DOHH2 (cell line): ENCODE measurements around the gene HOXB13.
"Not testable (repeated sequence)": the region's sequence is repeated elsewhere in the genome, so short reads cannot be mapped to it uniquely, and the experiment has no call there.

ENCODE experiments used
- H3F3A ChIP-seq: fragments of 200-600 bp; sonication (generic), shearing (Covaris generic); 2 replicates; pipeline ENCODE4 v1.6.0; 2016; ENCODE audit warnings: antibody characterized with exemption, mild to moderate bottlenecking; ENCODE audit not compliant: control insufficient read depth, insufficient read depth
- H3K27ac ChIP-seq: fragments of 200-600 bp; sonication (generic); 2 replicates; pipeline ENCODE4 v1.5.1; 2014; ENCODE audit warnings: low read depth, mild to moderate bottlenecking, low read length, moderate library complexity
- H3K27me3 ChIP-seq: fragments of 200-600 bp; sonication (generic); 2 replicates; pipeline ENCODE4 v1.6.1; 2014; ENCODE audit warnings: mild to moderate bottlenecking, low read length, mixed read lengths; ENCODE audit not compliant: control insufficient read depth
- H3K36me3 ChIP-seq: fragments of 200-600 bp; sonication (generic); 2 replicates; pipeline ENCODE4 v1.6.1; 2014; ENCODE audit warnings: mild to moderate bottlenecking, low read length, moderate library complexity, mixed read lengths; ENCODE audit not compliant: control insufficient read depth
- H3K4me1 ChIP-seq: fragments of 200-600 bp; sonication (generic); 2 replicates; pipeline ENCODE4 v1.6.1; 2014; ENCODE audit warnings: mild to moderate bottlenecking, low read length, mixed read lengths; ENCODE audit not compliant: control insufficient read depth
- H3K4me2 ChIP-seq: fragments of 200-600 bp; sonication (generic); 2 replicates; pipeline ENCODE4 v1.6.0; 2014; ENCODE audit warnings: mild to moderate bottlenecking, low read length, moderate library complexity
- H3K4me3 ChIP-seq: fragments of 200-600 bp; sonication (generic); 2 replicates; pipeline ENCODE4 v1.5.1; 2014; ENCODE audit warnings: mild to moderate bottlenecking, low read length, mixed read lengths
- H3K79me2 ChIP-seq: fragments of 200-600 bp; sonication (generic); 2 replicates; pipeline ENCODE4 v1.6.1; 2014; ENCODE audit warnings: mild to moderate bottlenecking, low read length, mixed read lengths; ENCODE audit not compliant: control insufficient read depth
- H3K9me2 ChIP-seq: fragments of 200-600 bp; sonication (generic); replicated peaks from 2 replicates; pipeline ENCODE4 v1.6.1; 2014; ENCODE audit warnings: mild to moderate bottlenecking, low read length, mixed read lengths; ENCODE audit not compliant: control insufficient read depth
- H3K9me3 ChIP-seq: fragments of 200-600 bp; sonication (generic); 2 replicates; pipeline ENCODE4 v1.6.1; 2014; ENCODE audit warnings: antibody characterized with exemption, low read length, mixed read lengths; ENCODE audit not compliant: control insufficient read depth, insufficient read depth
- H4K20me1 ChIP-seq: fragments of 200-600 bp; sonication (generic); 2 replicates; pipeline ENCODE4 v1.6.0; 2014; ENCODE audit warnings: low read depth, mild to moderate bottlenecking, antibody characterized with exemption, low read length, moderate library complexity; ENCODE audit not compliant: control insufficient read depth, insufficient read depth
- EZH2phosphoT487 ChIP-seq: fragments of 200-600 bp; sonication (generic); IDR thresholded peaks from 2 replicates; pipeline ENCODE4 v1.6.1; 2017; ENCODE audit warnings: borderline replicate concordance, mild to moderate bottlenecking, antibody characterized with exemption, low read length, moderate library complexity, mixed read lengths
- TF ChIP-seq, protein P1 (sequence below): fragments of 200-600 bp; sonication (generic); IDR thresholded peaks from one replicate; pipeline ENCODE4 v1.5.1; 2014; ENCODE audit warnings: antibody characterized with exemption, mild to moderate bottlenecking, low read depth, low read length; ENCODE audit not compliant: poor library complexity, severe bottlenecking

HOXB13 gene

DNA sequence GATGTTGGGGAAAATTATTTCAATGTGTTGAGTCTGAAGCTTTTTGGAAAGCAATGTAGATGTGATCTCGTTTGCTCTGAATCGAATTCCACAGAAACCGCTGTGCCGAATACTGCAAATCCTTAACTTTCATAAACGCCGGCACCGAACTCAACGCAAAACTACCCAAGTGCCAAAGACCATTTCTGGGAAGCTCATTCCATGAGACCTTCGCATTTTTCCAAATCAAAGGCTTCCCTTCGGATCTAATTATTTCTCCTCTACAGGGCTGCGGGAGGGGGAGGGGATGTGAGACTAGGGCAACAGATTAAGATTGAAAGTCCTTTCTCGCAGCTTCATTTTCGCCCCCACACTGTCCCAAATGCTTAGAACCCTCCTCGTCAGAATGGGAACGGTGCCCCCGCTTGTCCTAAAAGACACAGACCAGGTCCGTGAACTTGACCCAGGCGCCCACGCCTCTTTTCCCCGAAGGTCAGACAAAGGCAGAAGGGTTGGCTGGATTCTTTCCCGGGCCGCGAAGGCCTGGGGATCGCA, 10.3 kb downstream of the HOXB13 start:
- Histone ChIP-seq H3K27me3 (peaks cover 14% of the 10 kb centered on the region), H3K36me3 (no peaks in the 10 kb centered on the region), H3K4me2 (no peak overlapping the region), H3K9me2 (no peaks in the 10 kb centered on the region), H3F3A (no peaks in the 10 kb centered on the region), H3K4me1 (peaks cover 7% of the 10 kb centered on the region), H3K27ac (no peak overlapping the region), H3K9me3 (no peaks in the 10 kb centered on the region), H3K4me3 (no peak overlapping the region), H3K79me2 (no peaks in the 10 kb centered on the region), H4K20me1 (no peaks in the 10 kb centered on the region)
- TF ChIP-seq, protein P1, sequence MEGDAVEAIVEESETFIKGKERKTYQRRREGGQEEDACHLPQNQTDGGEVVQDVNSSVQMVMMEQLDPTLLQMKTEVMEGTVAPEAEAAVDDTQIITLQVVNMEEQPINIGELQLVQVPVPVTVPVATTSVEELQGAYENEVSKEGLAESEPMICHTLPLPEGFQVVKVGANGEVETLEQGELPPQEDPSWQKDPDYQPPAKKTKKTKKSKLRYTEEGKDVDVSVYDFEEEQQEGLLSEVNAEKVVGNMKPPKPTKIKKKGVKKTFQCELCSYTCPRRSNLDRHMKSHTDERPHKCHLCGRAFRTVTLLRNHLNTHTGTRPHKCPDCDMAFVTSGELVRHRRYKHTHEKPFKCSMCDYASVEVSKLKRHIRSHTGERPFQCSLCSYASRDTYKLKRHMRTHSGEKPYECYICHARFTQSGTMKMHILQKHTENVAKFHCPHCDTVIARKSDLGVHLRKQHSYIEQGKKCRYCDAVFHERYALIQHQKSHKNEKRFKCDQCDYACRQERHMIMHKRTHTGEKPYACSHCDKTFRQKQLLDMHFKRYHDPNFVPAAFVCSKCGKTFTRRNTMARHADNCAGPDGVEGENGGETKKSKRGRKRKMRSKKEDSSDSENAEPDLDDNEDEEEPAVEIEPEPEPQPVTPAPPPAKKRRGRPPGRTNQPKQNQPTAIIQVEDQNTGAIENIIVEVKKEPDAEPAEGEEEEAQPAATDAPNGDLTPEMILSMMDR, result no peak
- TF ChIP-seq EZH2phosphoT487, result no peak

DNA sequence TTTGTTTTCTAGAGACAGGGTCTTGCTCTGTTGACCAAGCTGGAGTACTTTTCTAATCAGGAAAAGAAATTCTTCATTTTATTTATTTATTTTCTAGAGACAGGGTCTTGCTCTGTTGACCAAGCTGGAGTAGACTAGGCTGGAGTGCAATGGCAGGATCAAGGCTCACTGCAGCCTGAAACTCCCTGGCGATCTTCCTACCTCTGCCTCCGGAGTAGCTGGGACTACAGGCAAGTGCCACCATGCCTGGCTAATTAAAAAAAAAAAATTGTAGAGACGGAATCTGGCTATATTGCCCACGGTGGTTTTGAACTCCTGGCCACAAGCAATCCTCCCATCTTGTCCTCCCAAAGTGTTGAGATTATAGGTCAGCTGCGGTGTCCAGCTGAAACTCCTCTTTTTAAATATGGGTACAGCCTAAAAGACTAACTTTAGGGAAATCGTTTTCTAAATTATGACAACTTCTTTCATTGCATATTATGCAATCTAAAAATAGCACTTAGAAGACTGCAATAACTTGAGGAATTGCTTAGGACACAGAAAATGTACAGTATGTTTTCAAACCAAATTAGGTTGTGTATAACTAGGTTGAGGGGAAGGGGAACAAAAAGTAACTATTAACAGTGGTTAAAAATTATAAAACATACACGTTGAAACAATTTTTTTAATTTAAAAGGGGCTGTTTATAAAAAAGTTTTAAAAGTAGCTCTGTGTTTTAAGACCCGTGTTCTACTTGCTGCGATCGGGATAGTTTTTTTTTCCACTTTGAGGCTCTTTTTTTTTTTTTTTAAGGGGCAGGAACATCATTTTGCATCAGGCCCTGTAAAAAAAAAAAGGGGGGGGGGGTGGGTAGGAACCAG, 11.0 kb downstream of the HOXB13 start:
- Histone ChIP-seq H3F3A (no peaks in the 10 kb centered on the region), H3K27me3 (peaks cover 10% of the 10 kb centered on the region), H3K79me2 (no peaks in the 10 kb centered on the region), H3K4me1 (peaks cover under 1% of the 10 kb centered on the region), H3K36me3 (no peaks in the 10 kb centered on the region), H3K9me3 (no peaks in the 10 kb centered on the region), H3K4me3 (no peak overlapping the region), H3K4me2 (no peak overlapping the region), H3K27ac (no peak overlapping the region), H3K9me2 (no peaks in the 10 kb centered on the region), H4K20me1 (no peaks in the 10 kb centered on the region)
- TF ChIP-seq, protein P1, result no peak
- TF ChIP-seq EZH2phosphoT487, result no peak

DNA sequence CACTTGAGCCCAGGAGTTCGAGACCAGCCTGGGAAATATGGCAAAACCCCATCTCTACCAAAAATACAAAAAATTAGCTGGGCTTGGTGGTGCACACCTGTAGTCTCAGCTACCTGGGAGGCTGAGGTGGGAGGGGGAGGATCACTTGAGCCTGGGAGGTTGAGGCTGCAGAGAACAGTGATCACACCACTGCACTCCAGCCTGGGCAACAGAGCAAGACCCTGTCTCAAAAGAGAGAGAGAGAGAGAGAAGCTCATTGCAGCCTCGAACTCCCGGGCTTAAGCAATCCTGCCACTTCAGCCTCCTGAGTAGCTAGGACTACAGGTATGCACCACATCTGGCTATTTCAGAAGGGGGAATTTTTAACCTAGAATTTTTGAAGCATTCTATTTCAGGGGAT, 12.0 kb downstream of the HOXB13 start:
- not testable (repeated sequence) for H3K36me3 ChIP-seq, H4K20me1 ChIP-seq, H3K79me2 ChIP-seq, H3K4me1 ChIP-seq, H3K4me2 ChIP-seq, H3K9me3 ChIP-seq, H3K9me2 ChIP-seq, H3K27ac ChIP-seq, H3K27me3 ChIP-seq, H3F3A ChIP-seq, H3K4me3 ChIP-seq
